ENCODE results near the gene PECR.
"Not testable (repeated sequence)": the region's sequence is repeated elsewhere in the genome, so short reads cannot be mapped to it uniquely, and the experiment has no call there.

Gene PECR

GRCh38 chr2:216103213-216103612 lies 21.6 kb upstream of the PECR start:
- no peak for DNase-seq

GRCh38 chr2:216101109-216101508 lies 19.5 kb upstream of the PECR start:
- no peak for DNase-seq

- DNase-seq = no peak
Observed at GRCh38 chr2:216098421-216099334, 17.1 kb upstream of the PECR start.

- no peak for DNase-seq
Observed at GRCh38 chr2:216094701-216095100, 13.1 kb upstream of the PECR start.

GRCh38 chr2:216092646-216093045 lies 11.0 kb upstream of the PECR start:
- no peak for DNase-seq

- DNase-seq = no peak
Observed at GRCh38 chr2:216090369-216090786, 8.8 kb upstream of the PECR start.

GRCh38 chr2:216086207-216086893 lies 4.7 kb upstream of the PECR start:
- no peak for DNase-seq

GRCh38 chr2:216084547-216084946 lies 2.9 kb upstream of the PECR start:
- no peak for DNase-seq

- DNase-seq = peak; percentile 67
Observed at GRCh38 chr2:216083464-216084281, 2.1 kb upstream of the PECR start.

- peak; percentile 30 for DNase-seq
Observed at GRCh38 chr2:216082805-216083204, 1.2 kb upstream of the PECR start.

GRCh38 chr2:216082117-216082711 lies 605 bp upstream of the PECR start:
- DNase-seq = no peak

- DNase-seq = no peak
Observed at GRCh38 chr2:216081012-216081411, 597 bp downstream of the PECR start.

- not testable (repeated sequence) for DNase-seq
Observed at GRCh38 chr2:216080048-216080447, 1.6 kb downstream of the PECR start.

GRCh38 chr2:216078776-216079175 lies 2.8 kb downstream of the PECR start:
- DNase-seq = no peak

- DNase-seq = no peak
Observed at GRCh38 chr2:216075510-216076485, 5.8 kb downstream of the PECR start.

- DNase-seq = no peak
Observed at GRCh38 chr2:216074794-216075193, 6.8 kb downstream of the PECR start.

GRCh38 chr2:216074380-216074779 lies 7.2 kb downstream of the PECR start:
- DNase-seq = no peak

GRCh38 chr2:216073773-216074172 lies 7.8 kb downstream of the PECR start:
- no peak for DNase-seq

GRCh38 chr2:216072473-216072872 lies 9.1 kb downstream of the PECR start:
- DNase-seq = no peak

- DNase-seq = no peak
Observed at GRCh38 chr2:216071111-216071851, 10.3 kb downstream of the PECR start.

- no peak for DNase-seq
Observed at GRCh38 chr2:216070195-216070594, 11.4 kb downstream of the PECR start.

Measured in NCI-H510A (cell line).